K562 treated with DMSO at 1 percent for 48 hours (cell line): ENCODE results near the gene ID1. TPM values are rescaled to one million over a fixed set of nuclear protein-coding genes. Genes with fewer than 3 reads are reported as not detected.

Experiments used
- total RNA-seq: library from RNA; unstranded; fragments of 300-600 nt; gene quantifications from 2 replicates; pipeline ENCODE4 v1.2.3, GENCODE V29; 2022; ENCODE audit warnings: low replicate concordance; ENCODE audit errors: extremely low read depth

Gene ID1
- not detected in 2 replicates for total RNA-seq

GRCh38 chr20:31605031-31605901 is at the start of gene ID1:
TSS of gene ID1 (plus strand) at chr20:31605289. CDS start at chr20:31605388, 99 bp downstream.

GRCh38 chr20:31637660-31638059 is 32.6 kb downstream of the ID1 start, which contains the start of gene COX4I2:
TSS of gene COX4I2 (plus strand) at chr20:31637912. CDS start at chr20:31639018, 1,106 bp downstream.

Other genes with a start within 250 kb of the ID1 start
- not detected in 2 replicates for gene DEFB118, start 236.7 kb upstream of the ID1 start, total RNA-seq
- not detected in 2 replicates for gene DEFB119, start 214.7 kb upstream of the ID1 start, total RNA-seq
- not detected in 2 replicates for gene DEFB121, start 199.1 kb upstream of the ID1 start, total RNA-seq
- gene DEFB123, start 164.7 kb upstream of the ID1 start, total RNA-seq: not detected in 2 replicates
- gene DEFB124, start 130.2 kb upstream of the ID1 start, total RNA-seq: not detected in 2 replicates
- not detected in 2 replicates for gene REM1, start 130.0 kb upstream of the ID1 start, total RNA-seq
- not detected in 2 replicates for gene HM13, start 90.8 kb upstream of the ID1 start, total RNA-seq
- not detected in 2 replicates for gene COX4I2, start 32.6 kb downstream of the ID1 start, total RNA-seq
- not detected in 2 replicates for gene BCL2L1, start 117.6 kb downstream of the ID1 start, total RNA-seq
- gene TPX2, start 134.0 kb downstream of the ID1 start, total RNA-seq: 210 TPM in 1 of 2 replicates, not detected in the other
- gene MYLK2, start 214.1 kb downstream of the ID1 start, total RNA-seq: not detected in 2 replicates
- gene FOXS1, start 240.3 kb downstream of the ID1 start, total RNA-seq: not detected in 2 replicates